ENCODE results near the gene LRRC49.

LRRC49 gene

DNA sequence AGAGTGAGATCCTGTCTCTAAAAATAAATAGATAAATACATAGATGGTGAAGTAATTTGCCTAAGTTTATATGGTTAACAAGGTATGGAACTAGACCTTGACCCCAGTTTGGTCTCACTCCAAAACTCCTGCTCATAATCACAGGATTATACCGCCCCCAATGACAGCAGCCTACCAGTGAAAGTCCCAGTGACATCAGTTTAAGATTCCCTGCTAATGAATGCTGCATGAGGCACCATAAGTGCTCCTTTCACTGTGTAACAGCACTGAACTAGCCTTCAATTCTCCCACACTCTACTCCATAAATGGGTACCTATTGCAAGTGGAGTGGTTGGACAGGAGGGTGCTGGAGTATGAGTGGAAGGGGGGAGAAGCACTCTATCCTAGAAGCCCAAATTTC lies 199.0 kb downstream of the LRRC49 start:
- DNase-seq (ENCODE audit: low spot score), result no peak

- DNase-seq (ENCODE audit: low spot score), result no peak
Measured at GRCh38 chr15:71092056-71092600, 199.5 kb downstream of the LRRC49 start.

GRCh38 chr15:71093054-71094024 lies 200.7 kb downstream of the LRRC49 start:
- DNase-seq (ENCODE audit: low spot score), result peak; percentile 35

- DNase-seq (ENCODE audit: low spot score), result no peak
Measured at GRCh38 chr15:71094137-71094536, 201.5 kb downstream of the LRRC49 start.

DNA sequence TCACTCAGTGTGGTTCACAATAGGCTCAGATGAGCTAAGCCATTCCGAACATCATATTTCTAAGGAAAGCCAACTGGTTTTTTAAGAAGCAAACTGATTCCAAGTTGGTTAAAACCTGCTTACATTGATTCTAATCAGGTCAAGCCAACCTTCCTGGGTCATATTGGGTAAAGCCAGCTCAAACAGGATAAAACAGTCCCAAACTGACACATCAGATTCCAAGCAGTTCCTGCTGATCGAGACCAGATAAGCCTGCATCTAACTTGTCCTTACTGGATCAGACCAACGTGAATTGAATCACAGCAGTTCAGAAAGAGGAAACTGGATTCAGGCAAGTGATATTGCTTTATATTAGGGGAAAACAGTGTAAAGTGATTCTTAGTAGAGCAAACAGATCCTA lies 204.1 kb downstream of the LRRC49 start:
- DNase-seq (ENCODE audit: low spot score), result no peak

- no peak for DNase-seq (ENCODE audit: low spot score)
Measured at GRCh38 chr15:71097890-71098289, 205.3 kb downstream of the LRRC49 start.

DNA sequence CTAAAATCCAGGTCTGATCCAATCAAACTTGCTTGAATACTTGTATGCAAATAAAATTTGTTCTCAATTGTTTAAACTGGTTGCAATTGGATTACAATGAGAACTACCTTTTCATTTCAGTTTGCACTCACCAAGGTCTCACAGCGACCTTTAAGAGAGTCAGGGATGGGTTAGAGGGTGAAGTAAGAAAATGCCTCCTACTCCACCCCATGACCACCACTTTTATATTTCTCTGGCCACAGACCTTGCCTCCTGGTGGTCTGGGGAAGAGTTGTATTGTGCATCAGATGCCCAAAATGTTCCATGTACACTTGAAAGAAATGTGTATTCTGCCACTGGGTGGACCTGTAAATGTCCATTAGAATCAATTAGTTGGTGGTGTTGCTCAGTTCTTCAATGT lies 206.3 kb downstream of the LRRC49 start:
- DNase-seq (ENCODE audit: low spot score), result no peak
